IPS DF 4.7 (cell line): Measurements from ENCODE around the gene PPP6R2.
A peak's percentile ranks its signal among the peaks of the same experiment; 100 is the strongest.
"Not testable (repeated sequence)": the region's sequence is repeated elsewhere in the genome, so short reads cannot be mapped to it uniquely, and the experiment has no call there.

Experiments
- DNase-seq: peaks from one replicate; pipeline ENCODE4 v3.0.0-alpha.2; 2013; ENCODE audit warnings: low spot score; ENCODE audit errors: extremely low read depth

Gene PPP6R2

DNA sequence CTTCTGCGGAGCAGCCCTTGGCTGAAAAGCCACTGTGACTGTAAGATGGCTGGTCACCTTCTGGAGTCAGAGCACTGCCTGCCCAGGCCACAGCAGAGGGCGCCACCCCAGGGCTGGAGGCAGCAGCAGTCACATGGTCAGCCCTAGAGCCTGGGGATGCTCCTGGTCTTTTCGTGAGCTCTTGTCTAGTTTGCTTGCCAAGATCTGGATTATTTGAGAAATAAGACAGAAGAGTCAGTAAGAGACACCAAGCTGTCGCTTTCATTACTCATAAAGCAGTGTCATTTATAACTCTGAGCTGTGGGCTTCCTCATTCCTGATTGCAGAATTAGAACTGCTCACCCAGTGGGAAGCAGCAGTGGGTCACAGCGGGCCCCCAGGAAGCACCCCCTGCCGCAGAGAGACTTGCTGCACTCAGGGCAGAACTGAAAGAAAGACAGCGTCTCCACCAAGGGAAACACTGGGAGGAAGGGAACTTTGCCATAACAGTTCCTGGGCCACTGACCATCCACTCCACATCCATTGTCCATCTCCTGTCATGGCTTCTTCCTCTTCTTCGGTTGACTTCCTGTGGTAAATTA lies 56.7 kb downstream of the PPP6R2 start:
- peak; percentile 11 for DNase-seq

DNA sequence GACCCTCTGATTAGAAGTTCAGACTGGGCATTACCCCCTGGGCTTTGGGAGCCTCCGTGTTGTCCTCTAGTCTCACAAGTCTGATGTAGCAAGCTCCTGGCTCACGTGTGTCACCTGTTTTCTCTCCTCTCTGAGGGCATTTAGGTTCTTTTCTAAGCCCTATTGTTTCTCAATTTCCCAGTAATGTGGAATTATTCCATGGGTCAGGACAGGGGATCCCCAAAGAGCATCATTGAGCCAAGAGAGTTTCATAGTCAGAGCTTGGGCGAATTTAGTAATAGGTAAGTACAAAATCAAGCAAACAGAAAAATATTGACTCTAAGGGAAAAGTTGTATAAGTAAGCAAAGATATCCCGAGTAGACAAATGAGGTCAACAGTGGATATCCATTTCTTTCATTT lies 57.3 kb downstream of the PPP6R2 start:
- no peak for DNase-seq

DNA sequence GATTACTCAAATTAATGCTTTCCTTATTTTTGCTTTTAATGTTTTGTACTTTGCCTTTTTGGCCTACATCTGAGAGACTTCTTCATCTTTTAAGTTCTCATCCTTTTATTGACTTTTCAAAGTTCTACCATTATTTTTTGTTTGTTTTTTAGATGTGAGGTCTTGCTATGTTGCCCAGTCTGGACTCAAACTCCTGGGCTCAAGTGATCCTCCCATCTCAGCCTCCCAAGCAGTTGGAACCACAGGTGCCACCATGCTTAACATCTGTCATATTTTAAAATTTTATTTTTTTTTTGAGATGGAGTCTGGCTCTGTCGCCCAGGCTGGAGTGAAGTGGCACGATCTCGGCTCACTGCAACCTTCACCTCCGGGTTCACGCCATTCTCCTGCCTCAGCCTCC lies 57.8 kb downstream of the PPP6R2 start:
- DNase-seq = no peak

GRCh38 chr22:50401907-50402306 lies 58.8 kb downstream of the PPP6R2 start:
- DNase-seq = no peak

- no peak for DNase-seq
Observed at GRCh38 chr22:50403701-50404101, 60.6 kb downstream of the PPP6R2 start.

DNA sequence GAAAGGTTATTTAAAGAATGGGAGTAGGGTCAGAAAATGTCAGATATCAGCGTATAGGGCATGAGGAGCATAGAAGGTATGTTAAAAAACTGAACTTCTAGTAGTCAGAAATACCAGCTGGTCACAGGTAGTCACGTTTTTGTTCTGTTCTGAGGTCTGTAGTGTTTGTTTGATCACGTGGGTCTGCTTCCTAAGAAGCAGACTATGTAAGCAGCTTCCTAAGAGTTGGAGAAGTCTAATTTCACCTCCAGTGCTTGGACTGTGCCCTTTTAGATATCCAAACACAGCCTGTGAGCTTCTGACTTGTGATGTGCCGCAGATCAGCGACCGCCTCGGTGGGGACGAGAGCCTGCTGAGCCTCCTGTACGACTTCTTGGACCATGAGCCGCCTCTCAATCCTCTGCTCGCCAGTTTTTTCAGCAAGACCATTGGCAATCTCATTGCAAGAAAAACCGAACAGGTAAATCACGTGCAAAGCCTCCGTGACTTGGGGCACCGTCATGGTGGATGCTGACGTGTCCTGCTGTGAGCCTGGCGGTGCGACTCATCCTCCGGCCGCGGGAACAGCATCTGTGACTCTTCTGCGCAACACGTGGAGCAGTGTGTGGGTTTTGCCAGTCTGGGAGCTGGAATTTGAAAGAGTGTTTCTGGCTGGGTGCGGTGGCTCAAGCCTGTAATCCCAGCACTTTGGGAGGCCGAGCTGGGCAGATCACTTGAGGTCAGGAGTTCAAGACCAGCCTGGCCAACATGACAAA lies 63.5 kb downstream of the PPP6R2 start:
- no peak for DNase-seq

- no peak for DNase-seq
Observed at GRCh38 chr22:50408311-50408710, 65.2 kb downstream of the PPP6R2 start.

- DNase-seq = not testable (repeated sequence)
Observed at GRCh38 chr22:50408954-50409353, 65.8 kb downstream of the PPP6R2 start.

GRCh38 chr22:50414476-50415248 lies 71.5 kb downstream of the PPP6R2 start:
- DNase-seq = no peak

DNA sequence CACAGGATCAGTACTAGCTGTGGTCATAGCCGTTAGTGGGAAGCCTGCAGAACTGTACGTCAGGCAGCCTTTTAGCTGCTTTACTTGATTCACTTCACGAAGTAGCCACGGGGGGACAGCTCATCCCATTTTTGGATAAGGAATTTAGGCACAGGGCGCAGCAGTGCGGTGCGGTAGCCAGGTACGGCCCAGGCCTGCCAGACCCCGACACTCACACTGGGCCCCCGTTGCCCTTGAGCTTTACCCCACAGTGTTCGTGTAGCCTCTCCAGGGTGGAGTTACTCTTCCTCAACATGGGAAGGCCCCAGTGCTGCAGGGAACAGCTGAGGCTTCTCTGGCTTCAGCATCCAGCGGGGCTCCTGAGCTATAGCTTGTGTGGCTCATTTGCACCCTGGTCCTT lies 72.3 kb downstream of the PPP6R2 start:
- no peak for DNase-seq

- DNase-seq = no peak
Observed at GRCh38 chr22:50416996-50417395, 73.9 kb downstream of the PPP6R2 start.

DNA sequence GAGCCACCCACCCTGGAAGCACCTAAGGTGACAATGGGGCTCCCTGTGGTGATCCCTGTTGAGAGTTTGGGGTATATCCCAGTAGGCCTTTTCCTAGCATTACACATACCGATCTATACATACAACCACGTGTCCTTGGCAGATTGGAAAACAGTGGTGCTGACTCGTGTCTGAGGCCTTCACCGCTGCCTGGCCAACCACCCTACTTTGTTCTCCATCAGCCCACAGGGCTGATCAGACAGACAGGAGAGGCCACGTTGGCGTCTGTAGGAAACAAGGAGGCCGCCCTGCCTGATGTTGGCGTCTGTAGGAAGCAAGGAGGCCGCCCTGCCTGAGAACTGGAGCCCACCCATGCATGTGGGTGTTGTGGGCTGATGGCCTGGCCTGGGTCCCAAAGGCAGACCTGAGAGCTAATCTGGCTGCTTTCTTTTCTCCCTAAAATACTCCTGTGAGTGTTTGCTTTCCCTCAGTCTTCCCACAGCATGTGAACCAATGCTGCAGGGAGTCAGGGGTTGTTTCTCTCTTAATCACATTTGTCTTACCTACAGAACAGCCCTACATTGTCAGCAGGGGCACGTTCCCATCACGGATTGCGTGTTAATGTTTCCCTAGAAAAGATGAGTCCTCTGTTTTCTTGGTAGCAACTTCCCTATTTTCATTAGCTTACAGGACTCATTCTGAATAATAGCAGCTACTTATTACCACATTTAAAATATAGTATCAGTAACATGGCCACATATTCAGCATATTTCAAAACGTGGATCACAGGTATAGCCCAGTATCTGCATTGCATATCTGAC lies 74.5 kb downstream of the PPP6R2 start:
- no peak for DNase-seq

DNA sequence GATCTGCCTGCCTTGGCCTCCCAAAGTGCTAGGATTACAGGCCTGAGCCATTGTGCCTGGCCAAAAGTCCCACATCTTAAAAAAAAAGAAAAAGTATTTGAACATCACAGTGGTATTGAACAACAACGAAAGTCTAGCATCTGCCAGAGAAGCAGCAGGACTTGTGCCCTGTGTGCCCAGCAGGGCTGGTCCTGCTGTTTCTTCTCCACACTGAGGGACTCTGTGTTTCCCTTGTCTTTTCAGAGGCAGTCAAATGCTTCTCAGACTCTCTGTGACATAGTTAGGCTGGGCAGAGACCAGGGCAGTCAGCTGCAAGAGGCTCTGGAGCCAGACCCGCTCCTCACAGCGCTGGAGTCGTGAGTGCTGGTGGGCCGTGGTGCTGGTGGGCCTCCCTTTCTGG lies 75.5 kb downstream of the PPP6R2 start:
- no peak for DNase-seq

DNA sequence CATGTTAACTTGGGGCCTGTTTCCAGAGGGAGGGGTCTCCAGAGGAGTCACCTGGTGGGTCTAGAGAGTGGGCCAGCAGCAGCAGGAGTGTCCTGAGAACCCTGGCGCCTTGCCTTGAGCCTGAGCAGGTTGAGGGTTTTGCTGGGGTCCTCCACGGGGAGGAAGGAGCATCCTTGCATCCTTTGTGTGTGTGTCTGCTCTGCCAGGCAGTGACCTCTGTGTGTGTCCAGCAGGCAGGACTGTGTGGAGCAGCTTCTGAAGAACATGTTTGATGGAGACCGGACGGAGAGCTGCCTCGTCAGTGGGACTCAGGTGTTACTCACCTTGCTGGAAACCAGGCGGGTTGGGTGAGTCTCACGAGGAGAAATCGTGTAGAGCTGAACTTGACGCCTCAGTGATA lies 76.0 kb downstream of the PPP6R2 start:
- no peak for DNase-seq

- DNase-seq = no peak
Observed at GRCh38 chr22:50420015-50420414, 76.9 kb downstream of the PPP6R2 start.

DNA sequence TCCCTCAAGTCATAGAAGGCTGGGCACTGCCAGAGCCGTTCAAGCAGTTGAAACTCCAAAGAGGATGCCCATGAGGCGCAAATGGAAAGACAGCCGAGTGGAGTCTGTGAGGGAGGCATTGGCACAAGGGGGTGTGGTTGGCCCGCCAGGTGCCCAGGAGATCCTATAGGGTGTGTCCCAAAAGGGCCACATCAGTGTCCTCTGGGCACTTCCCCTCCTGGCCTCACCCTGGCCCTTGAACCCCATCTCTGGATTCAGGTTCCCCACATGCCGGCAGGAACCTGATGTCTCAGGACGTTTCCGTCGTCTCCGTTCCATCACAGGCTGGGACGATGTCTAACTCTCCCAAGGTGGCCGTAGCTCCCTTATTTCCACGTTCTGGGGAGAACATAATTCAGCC lies 77.5 kb downstream of the PPP6R2 start:
- DNase-seq = no peak

GRCh38 chr22:50422046-50422445 lies 78.9 kb downstream of the PPP6R2 start:
- no peak for DNase-seq

DNA sequence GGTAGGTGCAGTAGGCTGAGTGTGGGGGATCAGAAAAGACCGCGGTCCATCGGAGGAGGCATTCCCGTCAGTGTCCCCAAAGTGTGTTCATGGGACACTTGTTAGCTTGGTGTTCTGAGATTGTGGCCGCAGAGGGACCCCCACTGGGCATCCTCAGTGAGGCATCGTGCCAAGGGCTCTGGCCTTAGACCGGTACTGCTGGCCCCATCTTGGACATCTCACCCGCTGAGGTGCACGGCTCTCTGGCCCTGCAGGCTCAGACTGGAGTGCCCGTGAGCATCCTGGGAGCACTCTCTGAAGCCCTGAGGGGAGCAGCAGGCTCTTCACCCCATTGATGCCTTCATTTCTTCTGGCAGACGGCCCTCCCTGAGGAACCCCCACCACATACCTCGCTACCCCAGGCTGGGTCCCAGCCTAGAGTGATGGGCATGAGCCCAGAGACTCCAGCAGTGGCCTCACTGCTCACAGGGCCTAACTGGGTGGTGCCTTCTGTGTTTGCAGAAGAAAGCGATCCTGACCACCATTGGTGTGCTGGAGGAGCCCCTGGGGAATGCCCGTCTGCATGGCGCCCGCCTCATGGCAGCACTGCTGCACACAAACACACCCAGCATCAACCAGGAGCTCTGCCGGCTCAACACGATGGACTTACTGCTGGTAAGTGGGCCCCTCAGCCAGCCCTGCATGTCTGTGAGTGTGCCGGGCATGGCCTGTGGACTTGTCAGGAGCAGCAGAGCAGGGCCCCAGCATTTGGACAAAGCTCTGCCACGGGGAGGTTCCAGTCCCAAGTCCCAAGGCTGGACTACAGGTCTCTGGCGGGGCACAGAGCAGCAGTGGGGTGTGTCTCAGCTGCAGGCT lies 80.1 kb downstream of the PPP6R2 start:
- DNase-seq = no peak

GRCh38 chr22:50423956-50424355 lies 80.8 kb downstream of the PPP6R2 start:
- DNase-seq = no peak

- no peak for DNase-seq
Observed at GRCh38 chr22:50425179-50425916, 82.2 kb downstream of the PPP6R2 start.
